ENCODE results near the gene SPECC1. TPM values are rescaled to one million over a fixed set of nuclear protein-coding genes. Genes with fewer than 3 reads are reported as not detected.

The SPECC1 gene
- total RNA-seq, 3 donors from 2014 or later, result 36.4 to 59.0 (median 51.8) TPM

- intact Hi-C loops (cut with DNase I; ENCODE audit: low total_unique reads), result no loop called here
- no peaks in the 10 kb centered on the region for H3K36me3 ChIP-seq
- no peaks in the 10 kb centered on the region for H3K9me3 ChIP-seq
- no peaks in the 10 kb centered on the region for H3K4me1 ChIP-seq
- TF ChIP-seq, protein P1, sequence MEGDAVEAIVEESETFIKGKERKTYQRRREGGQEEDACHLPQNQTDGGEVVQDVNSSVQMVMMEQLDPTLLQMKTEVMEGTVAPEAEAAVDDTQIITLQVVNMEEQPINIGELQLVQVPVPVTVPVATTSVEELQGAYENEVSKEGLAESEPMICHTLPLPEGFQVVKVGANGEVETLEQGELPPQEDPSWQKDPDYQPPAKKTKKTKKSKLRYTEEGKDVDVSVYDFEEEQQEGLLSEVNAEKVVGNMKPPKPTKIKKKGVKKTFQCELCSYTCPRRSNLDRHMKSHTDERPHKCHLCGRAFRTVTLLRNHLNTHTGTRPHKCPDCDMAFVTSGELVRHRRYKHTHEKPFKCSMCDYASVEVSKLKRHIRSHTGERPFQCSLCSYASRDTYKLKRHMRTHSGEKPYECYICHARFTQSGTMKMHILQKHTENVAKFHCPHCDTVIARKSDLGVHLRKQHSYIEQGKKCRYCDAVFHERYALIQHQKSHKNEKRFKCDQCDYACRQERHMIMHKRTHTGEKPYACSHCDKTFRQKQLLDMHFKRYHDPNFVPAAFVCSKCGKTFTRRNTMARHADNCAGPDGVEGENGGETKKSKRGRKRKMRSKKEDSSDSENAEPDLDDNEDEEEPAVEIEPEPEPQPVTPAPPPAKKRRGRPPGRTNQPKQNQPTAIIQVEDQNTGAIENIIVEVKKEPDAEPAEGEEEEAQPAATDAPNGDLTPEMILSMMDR (IDR thresholded peaks at IDR 0.05), result no peak
- no peak for TF ChIP-seq POLR2A (IDR thresholded peaks at IDR 0.05)
- TF ChIP-seq POLR2AphosphoS5 (IDR thresholded peaks at IDR 0.05), result no peak
- no peak overlapping the region for H3K27ac ChIP-seq
- H3K4me3 ChIP-seq, result no peak overlapping the region
- H3K27me3 ChIP-seq, result no peaks in the 10 kb centered on the region
- no peak for DNase-seq (ENCODE audit: low spot score in 2 of 2)
These were observed 262.0 kb downstream of the SPECC1 start for GRCh38 chr17:20271011-20271610.

- intact Hi-C loops (cut with DNase I; ENCODE audit: low total_unique reads), result no loop called here
- TF ChIP-seq POLR2AphosphoS5 (IDR thresholded peaks at IDR 0.05) (no peak), POLR2A (IDR thresholded peaks at IDR 0.05) (no peak)
- TF ChIP-seq, protein P1 (IDR thresholded peaks at IDR 0.05), result no peak
- no peak for DNase-seq (ENCODE audit: low spot score in 2 of 2)
- Histone ChIP-seq H3K4me1 (no peaks in the 10 kb centered on the region), H3K27me3 (no peaks in the 10 kb centered on the region), H3K27ac (no peak overlapping the region), H3K36me3 (no peaks in the 10 kb centered on the region), H3K9me3 (no peaks in the 10 kb centered on the region), H3K4me3 (no peak overlapping the region)
These were observed 264.8 kb downstream of the SPECC1 start for GRCh38 chr17:20273741-20274500.

GRCh38 chr17:20275653-20276052, 266.5 kb downstream of the SPECC1 start:
- H3K36me3 ChIP-seq, result no peaks in the 10 kb centered on the region
- no peak overlapping the region for H3K27ac ChIP-seq
- intact Hi-C loops (cut with DNase I; ENCODE audit: low total_unique reads), result no loop called here
- no peaks in the 10 kb centered on the region for H3K27me3 ChIP-seq
- no peak overlapping the region for H3K4me3 ChIP-seq
- H3K9me3 ChIP-seq, result no peaks in the 10 kb centered on the region
- H3K4me1 ChIP-seq, result no peaks in the 10 kb centered on the region
- TF ChIP-seq POLR2A (IDR thresholded peaks at IDR 0.05), result no peak
- DNase-seq (ENCODE audit: low spot score in 2 of 2), result no peak

DNA sequence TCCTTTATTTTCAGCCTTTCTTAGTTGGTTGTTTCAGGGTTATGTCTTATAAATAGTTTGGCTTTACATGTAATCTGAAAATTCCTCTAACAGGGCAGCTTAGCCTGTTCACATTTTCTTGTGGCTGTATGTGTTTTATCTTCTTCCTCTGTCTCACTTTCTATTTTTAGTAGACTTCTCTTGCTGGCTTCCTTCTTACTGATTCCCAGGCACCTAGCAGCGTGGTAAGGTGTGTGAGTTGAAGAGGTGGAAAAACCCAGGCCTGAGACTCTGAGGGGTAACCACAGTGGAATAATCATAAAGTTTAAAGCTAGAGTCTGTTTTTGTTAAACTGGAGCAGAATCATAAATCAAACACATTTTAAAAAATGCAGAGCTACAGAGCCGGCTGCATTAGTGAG, 267.3 kb downstream of the SPECC1 start:
- no peaks in the 10 kb centered on the region for H3K4me1 ChIP-seq
- no peak overlapping the region for H3K27ac ChIP-seq
- intact Hi-C loops (cut with DNase I; ENCODE audit: low total_unique reads), result no loop called here
- H3K9me3 ChIP-seq, result no peaks in the 10 kb centered on the region
- no peak for DNase-seq (ENCODE audit: low spot score in 2 of 2)
- H3K4me3 ChIP-seq, result no peak overlapping the region
- H3K36me3 ChIP-seq, result no peaks in the 10 kb centered on the region
- TF ChIP-seq POLR2A (IDR thresholded peaks at IDR 0.05), result no peak
- TF ChIP-seq, protein P1 (IDR thresholded peaks at IDR 0.05), result no peak
- TF ChIP-seq POLR2AphosphoS5 (IDR thresholded peaks at IDR 0.05), result no peak
- no peaks in the 10 kb centered on the region for H3K27me3 ChIP-seq

- intact Hi-C loops (cut with DNase I; ENCODE audit: low total_unique reads), result no loop called here
- no peak overlapping the region for H3K27ac ChIP-seq
- no peaks in the 10 kb centered on the region for H3K9me3 ChIP-seq
- no peaks in the 10 kb centered on the region for H3K27me3 ChIP-seq
- H3K4me3 ChIP-seq, result no peak overlapping the region
- no peak for DNase-seq (ENCODE audit: low spot score in 2 of 2)
- no peaks in the 10 kb centered on the region for H3K4me1 ChIP-seq
- H3K36me3 ChIP-seq, result no peaks in the 10 kb centered on the region
- TF ChIP-seq, protein P1 (IDR thresholded peaks at IDR 0.05), result no peak
- no peak for TF ChIP-seq POLR2A (IDR thresholded peaks at IDR 0.05)
- TF ChIP-seq POLR2AphosphoS5 (IDR thresholded peaks at IDR 0.05), result no peak
These were observed 269.6 kb downstream of the SPECC1 start for GRCh38 chr17:20278805-20279204.

Data from breast epithelium (tissue), 4 donors.